Astrocyte (in vitro differentiated cells and primary cell): Measurements from ENCODE around the gene MRPL36.

Source experiments
- EZH2 ChIP-seq: IDR thresholded peaks from 2 replicates; pipeline ENCODE4 v1.6.1; 2012; ENCODE audit warnings: mild to moderate bottlenecking, low read length, inconsistent platforms; ENCODE audit not compliant: insufficient read depth
- TF ChIP-seq, protein P1 (sequence below): IDR thresholded peaks from 2 replicates; pipeline ENCODE4 v1.5.1; 2011; ENCODE audit warnings: low read depth, mild to moderate bottlenecking, inconsistent platforms, low read length, moderate library complexity; ENCODE audit not compliant: insufficient read depth

DNA sequence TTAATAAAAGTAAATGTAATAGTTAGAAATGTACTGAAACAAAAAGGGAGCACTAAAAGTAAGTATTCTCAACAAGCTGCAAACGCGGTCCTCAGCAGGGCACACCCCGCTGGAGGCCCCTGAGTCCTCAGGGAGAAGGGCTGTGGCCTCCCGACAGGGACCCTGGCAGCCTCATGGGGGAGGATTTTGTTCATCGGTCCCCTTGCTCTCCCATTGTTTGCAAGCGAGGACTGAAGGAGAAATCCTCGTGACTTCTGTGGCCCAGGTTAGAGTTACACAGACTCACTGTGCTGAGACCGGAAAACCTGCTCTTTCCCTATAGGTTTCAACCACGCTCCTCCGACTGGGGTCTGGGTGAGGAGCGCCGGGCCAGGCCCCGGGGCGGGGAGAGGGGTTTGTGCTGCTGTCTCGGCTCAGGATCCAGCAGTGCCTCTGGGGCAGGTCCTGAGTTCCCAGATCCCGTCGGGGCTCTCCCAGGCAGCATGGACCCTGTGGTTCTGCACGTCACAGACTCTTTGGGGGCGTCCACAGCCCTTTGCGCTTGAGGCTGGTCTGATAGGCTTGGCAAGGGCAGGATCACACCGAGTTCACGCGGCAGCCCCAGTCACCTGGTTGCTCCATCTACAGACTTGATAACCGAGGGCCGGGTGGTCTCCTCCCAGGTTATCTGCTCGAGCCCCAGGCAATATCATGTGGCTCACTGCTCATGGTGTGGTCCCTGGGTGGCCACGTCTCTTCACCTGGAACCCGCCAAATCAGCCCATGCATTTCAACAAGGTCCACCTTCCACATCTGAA lies 38.8 kb downstream of the MRPL36 start:
- TF ChIP-seq, protein P1, sequence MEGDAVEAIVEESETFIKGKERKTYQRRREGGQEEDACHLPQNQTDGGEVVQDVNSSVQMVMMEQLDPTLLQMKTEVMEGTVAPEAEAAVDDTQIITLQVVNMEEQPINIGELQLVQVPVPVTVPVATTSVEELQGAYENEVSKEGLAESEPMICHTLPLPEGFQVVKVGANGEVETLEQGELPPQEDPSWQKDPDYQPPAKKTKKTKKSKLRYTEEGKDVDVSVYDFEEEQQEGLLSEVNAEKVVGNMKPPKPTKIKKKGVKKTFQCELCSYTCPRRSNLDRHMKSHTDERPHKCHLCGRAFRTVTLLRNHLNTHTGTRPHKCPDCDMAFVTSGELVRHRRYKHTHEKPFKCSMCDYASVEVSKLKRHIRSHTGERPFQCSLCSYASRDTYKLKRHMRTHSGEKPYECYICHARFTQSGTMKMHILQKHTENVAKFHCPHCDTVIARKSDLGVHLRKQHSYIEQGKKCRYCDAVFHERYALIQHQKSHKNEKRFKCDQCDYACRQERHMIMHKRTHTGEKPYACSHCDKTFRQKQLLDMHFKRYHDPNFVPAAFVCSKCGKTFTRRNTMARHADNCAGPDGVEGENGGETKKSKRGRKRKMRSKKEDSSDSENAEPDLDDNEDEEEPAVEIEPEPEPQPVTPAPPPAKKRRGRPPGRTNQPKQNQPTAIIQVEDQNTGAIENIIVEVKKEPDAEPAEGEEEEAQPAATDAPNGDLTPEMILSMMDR, result no peak
- no peak for TF ChIP-seq EZH2
